GM18519 (cell line): ENCODE measurements around the gene MTA2.
"Not testable (repeated sequence)": the region's sequence is repeated elsewhere in the genome, so short reads cannot be mapped to it uniquely, and the experiment has no call there.

Source experiments
- ATAC-seq: cut with Tn5 transposase; IDR thresholded peaks from one replicate; pipeline ENCODE4 v1.9.1; 2021; ENCODE audit warnings: mild to moderate bottlenecking, moderate library complexity; ENCODE audit not compliant: unreplicated experiment, low FRiP score

The MTA2 gene

GRCh38 chr11:62601372-62602140 is at the start of gene MTA2:
TSS of gene MTA2 (minus strand) at chr11:62601865. CDS start at chr11:62601450, 415 bp downstream.
- ATAC-seq, result peak; percentile 64

- not testable (repeated sequence) for ATAC-seq
Measured at GRCh38 chr11:62650283-62650682, 48.6 kb upstream of the MTA2 start.

GRCh38 chr11:62649486-62649885 is 47.8 kb upstream of the MTA2 start:
- no peak for ATAC-seq

- ATAC-seq, result no peak
Measured at GRCh38 chr11:62648967-62649364, 47.3 kb upstream of the MTA2 start.

GRCh38 chr11:62648185-62648966 is 46.7 kb upstream of the MTA2 start:
- ATAC-seq, result no peak

GRCh38 chr11:62647609-62648005 is 45.9 kb upstream of the MTA2 start:
- ATAC-seq, result no peak

- ATAC-seq, result no peak
Measured at GRCh38 chr11:62646825-62647608, 45.4 kb upstream of the MTA2 start.

- peak; percentile 74 for ATAC-seq
Measured at GRCh38 chr11:62645946-62646824, 44.5 kb upstream of the MTA2 start, which contains the start of gene GANAB. TSS of gene GANAB (minus strand) at chr11:62646613. CDS start at chr11:62646599, 14 bp downstream.

- ATAC-seq, result no peak
Measured at GRCh38 chr11:62645671-62645945, 43.9 kb upstream of the MTA2 start.

- no peak for ATAC-seq
Measured at GRCh38 chr11:62644220-62644619, 42.6 kb upstream of the MTA2 start.

- no peak for ATAC-seq
Measured at GRCh38 chr11:62632492-62632891, 30.8 kb upstream of the MTA2 start.

- ATAC-seq, result no peak
Measured at GRCh38 chr11:62627713-62628112, 26.0 kb upstream of the MTA2 start.

GRCh38 chr11:62622476-62623089 is 20.9 kb upstream of the MTA2 start:
- no peak for ATAC-seq

GRCh38 chr11:62621567-62622470 is 20.2 kb upstream of the MTA2 start, which contains the start of gene B3GAT3:
TSS of gene B3GAT3 (minus strand) at chr11:62621986. CDS start at chr11:62621947, 39 bp downstream.
- peak; percentile 87 for ATAC-seq

- ATAC-seq, result no peak
Measured at GRCh38 chr11:62621027-62621566, 19.4 kb upstream of the MTA2 start.

GRCh38 chr11:62616957-62617356 is 15.3 kb upstream of the MTA2 start:
- ATAC-seq, result not testable (repeated sequence)

- ATAC-seq, result no peak
Measured at GRCh38 chr11:62615521-62615920, 13.9 kb upstream of the MTA2 start.

GRCh38 chr11:62614275-62614674 is 12.6 kb upstream of the MTA2 start:
- ATAC-seq, result no peak
